K562 (cell line): ENCODE data around the gene LTBP1. TPM values are rescaled to one million over a fixed set of nuclear protein-coding genes. Genes with fewer than 3 reads are reported as not detected.

Experiments
- ATAC-seq: fragments of 200-7000 bp; cut with Tn5 transposase; 3 replicates; pipeline ENCODE4 v1.9.1; 2020; ENCODE audit warnings: moderate library complexity
- BruUV-seq: library from RNA; stranded (reverse); fragments of 400-500 nt; replicated peaks from 2 replicates; lab custom pipeline; 2021; lab: Mats Ljungman, UMichigan
- CTCF ChIA-PET: fragments of 300-600 bp; formaldehyde crosslinking; extraction: SDS; loops from one replicate; lab custom pipeline; 2021; ENCODE audit warnings: low intra/inter-chr PET ratio; lab: Yijun Ruan, JAX
- POLR2A ChIA-PET: fragments of 300-600, 350-650 bp; sonication (Branson Sonifier 250); formaldehyde crosslinking; extraction: SDS; loops from one replicate; lab custom pipeline; 2021; ENCODE audit warnings: antibody characterized with exemption, inconsistent platforms; lab: Yijun Ruan, JAX
- DNase-seq, 4 experiments: peaks; one replicate each; pipeline versions ENCODE4 v3.0.0 to v3.0.0-alpha.2; 2011 to 2018; ENCODE audit warnings: low spot score in 3 of 4, mixed read lengths in 3 of 4; ENCODE audit errors: extremely low read depth in 1 of 4
- FAIRE-seq: peaks from 2 replicates; lab custom pipeline; 2011; peaks lifted over from hg19 to GRCh38; lab: Jason Lieb, UNC
- H2AFZ ChIP-seq: 2 replicates; pipeline ENCODE4 v1.6.0; 2011; ENCODE audit warnings: low read depth, low read length, control low read depth, inconsistent platforms
- H3K27ac ChIP-seq: fragments of 200-600 bp; 3 replicates; pipeline ENCODE4 v1.8.0; 2011; ENCODE audit warnings: low read depth, mild to moderate bottlenecking, control low read depth, inconsistent platforms, low read length, moderate library complexity, mixed read lengths; ENCODE audit errors: extremely low read depth
- H3K27me3 ChIP-seq, 2 experiments: fragments of 300-600 bp in 1 of 2; 2 replicates in 1 of 2; 3 replicates in 1 of 2; pipeline versions ENCODE4 v1.6.0 to v1.8.0; 2011; ENCODE audit warnings: inconsistent platforms in 2 of 2, low read length in 2 of 2, mild to moderate bottlenecking in 1 of 2, mixed read lengths in 1 of 2, moderate library complexity in 1 of 2; ENCODE audit not compliant: control insufficient read depth in 2 of 2, insufficient read depth in 2 of 2
- H3K36me3 ChIP-seq: fragments of 300-600 bp; 3 replicates; pipeline ENCODE4 v1.8.0; 2011; ENCODE audit warnings: mild to moderate bottlenecking, low read length, inconsistent platforms; ENCODE audit not compliant: control insufficient read depth, insufficient read depth
- H3K4me1 ChIP-seq, 2 experiments: fragments of 200-600 bp in 1 of 2; replicated peaks in 1 of 2; 2 replicates in 1 of 2; 3 replicates in 1 of 2; pipeline versions ENCODE4 v1.5.1 to v1.8.0; 2011; ENCODE audit warnings: inconsistent platforms in 2 of 2, low read length in 2 of 2, mild to moderate bottlenecking in 1 of 2, mixed read lengths in 1 of 2, moderate library complexity in 1 of 2; ENCODE audit not compliant: control insufficient read depth in 2 of 2, insufficient read depth in 2 of 2
- H3K4me2 ChIP-seq: 2 replicates; pipeline ENCODE4 v1.6.1; 2011; ENCODE audit warnings: low read length, control low read depth, inconsistent platforms, mixed read lengths; ENCODE audit not compliant: insufficient read depth
- H3K4me3 ChIP-seq: fragments of 200-600 bp; sonication (generic), shearing (Covaris generic); 2 replicates; pipeline ENCODE4 v1.5.1; 2016; ENCODE audit warnings: control low read depth, inconsistent platforms
- H3K79me2 ChIP-seq: fragments of 200-600 bp; 3 replicates; pipeline ENCODE4 v1.8.0; 2011; ENCODE audit warnings: low read length, inconsistent platforms; ENCODE audit not compliant: control insufficient read depth, insufficient read depth
- H3K9ac ChIP-seq, 2 experiments: 2 replicates each; pipeline versions ENCODE4 v1.6.0 to v1.6.1; 2011; ENCODE audit warnings: low read depth in 2 of 2, low read length in 2 of 2, control low read depth in 1 of 2, inconsistent platforms in 1 of 2, mild to moderate bottlenecking in 1 of 2, mixed read lengths in 1 of 2; ENCODE audit not compliant: insufficient read depth in 1 of 2
- H3K9me1 ChIP-seq: one replicate; pipeline ENCODE4 v1.6.0; 2011; ENCODE audit warnings: inconsistent platforms, mild to moderate bottlenecking, low read length, moderate library complexity; ENCODE audit not compliant: control insufficient read depth, insufficient read depth
- H3K9me3 ChIP-seq: replicated peaks from 2 replicates; pipeline ENCODE4 v1.5.1; 2011; ENCODE audit warnings: low read depth, low read length, inconsistent platforms; ENCODE audit not compliant: control insufficient read depth, insufficient read depth
- H4K20me1 ChIP-seq: replicated peaks from 2 replicates; pipeline ENCODE4 v1.6.1; 2011; ENCODE audit warnings: low read length, inconsistent platforms, mixed read lengths; ENCODE audit not compliant: control insufficient read depth, insufficient read depth
- CBX2 ChIP-seq: fragments of 200-600 bp; sonication (generic); IDR thresholded peaks from one replicate; pipeline ENCODE4 v1.6.1; 2012; ENCODE audit warnings: mild to moderate bottlenecking, low read length, inconsistent platforms; ENCODE audit not compliant: insufficient read depth, poor library complexity, severe bottlenecking
- FOXP1 ChIP-seq: sonication (generic); formaldehyde crosslinking; IDR thresholded peaks from 2 replicates; pipeline ENCODE4 v1.8.0; 2022; ENCODE audit warnings: mild to moderate bottlenecking, missing genetic modification reagents
- HDAC8 ChIP-seq: fragments of 450-650 bp; IDR thresholded peaks from 2 replicates; pipeline ENCODE4 v1.6.1; 2016; ENCODE audit warnings: mild to moderate bottlenecking, missing genetic modification characterization, moderate library complexity, missing compliant biosample characterization
- MYNN ChIP-seq, 2 experiments: sonication (generic); formaldehyde crosslinking in 1 of 2; IDR thresholded peaks; 2 replicates each; pipeline versions ENCODE4 v1.5.0 to v1.6.1; 2016 to 2020; ENCODE audit warnings: antibody characterized with exemption in 1 of 2, missing genetic modification reagents in 1 of 2
- TSC22D4 ChIP-seq: fragments of 450-650 bp; IDR thresholded peaks from 2 replicates; pipeline ENCODE4 v1.6.1; 2016; ENCODE audit warnings: missing genetic modification characterization, missing biosample characterization, control low read depth
- ZNF239 ChIP-seq: fragments of 250-450 bp; sonication (Bioruptor Pico); IDR thresholded peaks from 2 replicates; pipeline ENCODE4 v1.4.0; 2020; ENCODE audit warnings: mild to moderate bottlenecking
- ZNF431 ChIP-seq: sonication (generic); formaldehyde crosslinking; IDR thresholded peaks from 2 replicates; pipeline ENCODE4 v1.8.0; 2022; ENCODE audit warnings: mild to moderate bottlenecking, missing genetic modification reagents
- WGBS: fragments of 100-300 bp; shearing (Covaris generic); methylation state at CpG from one replicate; pipeline ENCODE4 v1.1.6; 2016; ENCODE audit warnings: low coverage, mixed read lengths; ENCODE audit not compliant: insufficient coverage; ENCODE audit errors: missing lambda C conversion rate; 5-methylcytosine and 5-hydroxymethylcytosine counted together
- in situ Hi-C: fragments of 300-500 bp; cut with MboI; formaldehyde crosslinking; loops from 4 replicates; pipeline ENCODE4 v1.15.0; 2018; ENCODE audit warnings: inconsistent platforms, mixed read lengths
- intact Hi-C: fragments of 100-400 bp; cut with micrococcal nuclease; formaldehyde crosslinking; loops from 2 replicates; pipeline ENCODE4 v1.14.2; 2022
- polyA plus RNA-seq, 8 experiments: library from polyadenylated mRNA; depleted of rRNA in 4 of 8; stranded (reverse) in 5 of 8; unstranded in 3 of 8; fragments of >200 nt; fragmentation: Nextera tagmentation in 2 of 8; fragmentation: Illumina TruSeq in 1 of 8; extraction: Ambion mirVana in 2 of 8; extraction: Trizol in 1 of 8; gene quantifications; 2 replicates each; pipeline versions ENCODE4 v1.2.1 to v1.2.3, GENCODE V29; 2011 to 2014; ENCODE audit warnings: inconsistent platforms in 1 of 8, missing spikeins in 1 of 8
- total RNA-seq, 7 experiments: library from RNA; depleted of rRNA in 6 of 7; stranded (reverse); fragments of >200 nt in 6 of 7; fragmentation: Illumina TruSeq in 2 of 7; extraction: Trizol in 2 of 7; gene quantifications; 2 replicates each; pipeline versions ENCODE4 v1.2.1 to v1.2.3, GENCODE V29; 2011 to 2021; ENCODE audit warnings: low replicate concordance in 1 of 7
- TF ChIP-seq, protein P1 (sequence below), 2 experiments: fragments of 250-450 bp in 1 of 2; fragments of 450-650 bp in 1 of 2; sonication (Bioruptor Pico) in 1 of 2; IDR thresholded peaks; 2 replicates each; pipeline versions ENCODE4 v1.6.1 to v1.8.0; 2016 to 2021; ENCODE audit warnings: mild to moderate bottlenecking in 2 of 2, moderate library complexity in 2 of 2, missing compliant biosample characterization in 1 of 2, missing genetic modification characterization in 1 of 2
- TF ChIP-seq, protein P2 (sequence below): fragments of 250-450 bp; sonication (Bioruptor Pico); IDR thresholded peaks from 2 replicates; pipeline ENCODE4 v1.5.0; 2020; ENCODE audit warnings: mild to moderate bottlenecking, borderline replicate concordance
- TF ChIP-seq, protein P3 (sequence below): IDR thresholded peaks from 2 replicates; pipeline ENCODE4 v1.6.1; 2011; ENCODE audit warnings: borderline replicate concordance, low read depth, mild to moderate bottlenecking, moderate library complexity, low read length; ENCODE audit not compliant: insufficient read depth, poor library complexity, severe bottlenecking

Gene LTBP1
- total and polyA plus RNA-seq, 9 of the 15 experiments (the other 6 are each of a cell fraction or from before 2014, with no cell fraction given), result 3.6 to 16.4 (median 8.5) TPM

DNA sequence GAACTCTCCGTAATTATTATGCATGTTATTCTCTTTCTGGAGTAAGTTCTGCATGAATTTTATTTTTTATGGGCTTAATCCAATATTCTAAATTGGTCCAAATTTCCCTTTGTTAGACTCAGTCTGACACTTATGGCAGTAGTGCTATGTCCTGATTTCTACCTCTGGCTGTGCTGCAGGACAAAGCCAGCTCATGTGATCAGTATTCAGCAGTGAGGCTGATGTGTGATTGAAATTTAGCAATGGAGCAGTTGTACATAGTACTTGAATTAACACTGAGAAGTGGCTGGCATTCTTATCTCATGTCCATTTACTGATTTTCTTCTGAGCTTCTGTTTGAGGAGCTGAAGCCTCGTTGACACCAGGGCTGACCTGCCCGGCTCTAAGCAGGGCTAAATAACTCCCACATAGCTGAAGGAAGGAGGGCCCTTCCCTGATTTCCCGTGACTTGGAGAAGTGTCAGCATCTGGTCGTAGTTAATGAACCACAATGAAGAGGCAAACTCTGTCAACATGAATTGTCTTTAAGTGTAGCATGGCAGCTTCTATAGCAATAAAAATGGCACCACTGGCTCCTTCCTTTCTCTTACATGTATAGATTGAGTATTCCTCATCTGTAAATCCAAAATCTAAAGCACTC lies 370.7 kb downstream of the LTBP1 start:
- Histone ChIP-seq H3K27me3 (no peaks in the 10 kb centered on the region), H3K9me3 (no peaks in the 10 kb centered on the region), H3K4me2 (no peak overlapping the region), H3K4me1 (no peaks in the 10 kb centered on the region), H3K36me3 (no peaks in the 10 kb centered on the region), H3K9ac (no peak overlapping the region), H3K4me3 (no peak overlapping the region), H3K27ac (no peak overlapping the region), H2AFZ (no peak overlapping the region), H4K20me1 (no peaks in the 10 kb centered on the region), H3K9me1 (no peaks in the 10 kb centered on the region), H3K79me2 (no peaks in the 10 kb centered on the region)
- 10% methylated on average over 5 of the region's 5 CpGs for WGBS
- POLR2A ChIA-PET, result no interaction called here
- no TSS peak for BruUV-seq
- in situ Hi-C loops, result no loop called here
- intact Hi-C loops, result no loop called here
- FAIRE-seq (no peak), DNase-seq (no peak), ATAC-seq (no peak)
- TF ChIP-seq HDAC8 (tag), result no peak
- TF ChIP-seq ZNF431, result no peak
- CTCF ChIA-PET, result no interaction called here

DNA sequence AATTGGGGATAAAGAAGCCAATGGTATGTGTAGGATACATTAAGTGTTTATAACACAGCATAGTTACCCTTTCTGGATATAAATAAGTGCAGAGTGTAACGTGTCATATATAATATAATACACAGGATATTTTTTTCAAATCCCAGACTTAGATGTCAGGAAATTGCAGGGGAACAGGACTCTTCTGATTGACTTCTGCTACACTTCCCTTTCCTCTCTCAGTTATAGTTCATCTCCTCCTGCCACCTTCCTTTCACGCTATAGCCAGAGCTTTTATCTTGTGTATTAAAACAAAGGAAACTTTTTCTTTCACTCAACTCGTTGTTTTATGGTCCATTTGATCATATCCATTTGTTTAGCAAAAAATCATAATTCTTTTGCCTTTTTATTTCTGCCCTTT lies 371.7 kb downstream of the LTBP1 start:
- in situ Hi-C loops, result no loop called here
- H3K27ac ChIP-seq, result no peak overlapping the region
- 18% methylated on average over 3 of the region's 3 CpGs for WGBS
- H3K4me1 ChIP-seq, result no peaks in the 10 kb centered on the region
- CTCF ChIA-PET, result no interaction called here
- FAIRE-seq (no peak), DNase-seq (no peak), ATAC-seq (no peak)
- no peak overlapping the region for H2AFZ ChIP-seq
- H3K9ac ChIP-seq, result no peak overlapping the region
- no peaks in the 10 kb centered on the region for H3K27me3 ChIP-seq
- POLR2A ChIA-PET, result no interaction called here
- H4K20me1 ChIP-seq, result no peaks in the 10 kb centered on the region
- H3K4me2 ChIP-seq, result no peak overlapping the region
- intact Hi-C loops, result no loop called here
- no peaks in the 10 kb centered on the region for H3K9me1 ChIP-seq
- H3K4me3 ChIP-seq, result no peak overlapping the region
- BruUV-seq, result no TSS peak
- no peaks in the 10 kb centered on the region for H3K9me3 ChIP-seq
- no peaks in the 10 kb centered on the region for H3K36me3 ChIP-seq
- no peaks in the 10 kb centered on the region for H3K79me2 ChIP-seq
- TF ChIP-seq TSC22D4 (tag) (no peak), FOXP1 (CRISPR knock-in tag) (no peak), CBX2 (no peak), MYNN (IDR thresholded peaks at IDR 0.05) (no peak), MYNN (CRISPR knock-in tag; IDR thresholded peaks at IDR 0.05) (no peak), ZNF239 (CRISPR knock-in tag) (no peak)
- TF ChIP-seq, protein P1, sequence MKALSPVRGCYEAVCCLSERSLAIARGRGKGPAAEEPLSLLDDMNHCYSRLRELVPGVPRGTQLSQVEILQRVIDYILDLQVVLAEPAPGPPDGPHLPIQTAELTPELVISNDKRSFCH (CRISPR knock-in tag; IDR thresholded peaks at IDR 0.05), result no peak
- TF ChIP-seq, protein P1 (tag; IDR thresholded peaks at IDR 0.05), result no peak
- TF ChIP-seq, protein P2, sequence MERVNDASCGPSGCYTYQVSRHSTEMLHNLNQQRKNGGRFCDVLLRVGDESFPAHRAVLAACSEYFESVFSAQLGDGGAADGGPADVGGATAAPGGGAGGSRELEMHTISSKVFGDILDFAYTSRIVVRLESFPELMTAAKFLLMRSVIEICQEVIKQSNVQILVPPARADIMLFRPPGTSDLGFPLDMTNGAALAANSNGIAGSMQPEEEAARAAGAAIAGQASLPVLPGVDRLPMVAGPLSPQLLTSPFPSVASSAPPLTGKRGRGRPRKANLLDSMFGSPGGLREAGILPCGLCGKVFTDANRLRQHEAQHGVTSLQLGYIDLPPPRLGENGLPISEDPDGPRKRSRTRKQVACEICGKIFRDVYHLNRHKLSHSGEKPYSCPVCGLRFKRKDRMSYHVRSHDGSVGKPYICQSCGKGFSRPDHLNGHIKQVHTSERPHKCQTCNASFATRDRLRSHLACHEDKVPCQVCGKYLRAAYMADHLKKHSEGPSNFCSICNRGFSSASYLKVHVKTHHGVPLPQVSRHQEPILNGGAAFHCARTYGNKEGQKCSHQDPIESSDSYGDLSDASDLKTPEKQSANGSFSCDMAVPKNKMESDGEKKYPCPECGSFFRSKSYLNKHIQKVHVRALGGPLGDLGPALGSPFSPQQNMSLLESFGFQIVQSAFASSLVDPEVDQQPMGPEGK (CRISPR knock-in tag), result no peak
- TF ChIP-seq, protein P3, sequence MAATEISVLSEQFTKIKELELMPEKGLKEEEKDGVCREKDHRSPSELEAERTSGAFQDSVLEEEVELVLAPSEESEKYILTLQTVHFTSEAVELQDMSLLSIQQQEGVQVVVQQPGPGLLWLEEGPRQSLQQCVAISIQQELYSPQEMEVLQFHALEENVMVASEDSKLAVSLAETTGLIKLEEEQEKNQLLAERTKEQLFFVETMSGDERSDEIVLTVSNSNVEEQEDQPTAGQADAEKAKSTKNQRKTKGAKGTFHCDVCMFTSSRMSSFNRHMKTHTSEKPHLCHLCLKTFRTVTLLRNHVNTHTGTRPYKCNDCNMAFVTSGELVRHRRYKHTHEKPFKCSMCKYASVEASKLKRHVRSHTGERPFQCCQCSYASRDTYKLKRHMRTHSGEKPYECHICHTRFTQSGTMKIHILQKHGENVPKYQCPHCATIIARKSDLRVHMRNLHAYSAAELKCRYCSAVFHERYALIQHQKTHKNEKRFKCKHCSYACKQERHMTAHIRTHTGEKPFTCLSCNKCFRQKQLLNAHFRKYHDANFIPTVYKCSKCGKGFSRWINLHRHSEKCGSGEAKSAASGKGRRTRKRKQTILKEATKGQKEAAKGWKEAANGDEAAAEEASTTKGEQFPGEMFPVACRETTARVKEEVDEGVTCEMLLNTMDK, result no peak
